Measurements from ENCODE around the gene IFT122.

IFT122 gene

GRCh38 chr3:129525341-129525968, 85.4 kb downstream of the IFT122 start:
- WGBS (ENCODE audit: extremely low coverage, insufficient coverage, low lambda C conversion rate), result no CpG with 5 or more reads among the region's 8 CpGs
- Histone ChIP-seq H2AK5ac (ENCODE audit: low read length) (no peak overlapping the region), H3K36me3 (ENCODE audit: control insufficient read depth, insufficient read depth, low read length) (no peaks in the 10 kb centered on the region), H3K23ac (ENCODE audit: low read length) (no peak overlapping the region), H3K18ac (ENCODE audit: low read length) (no peak overlapping the region), H2BK120ac (ENCODE audit: low read depth, low read length) (no peak overlapping the region), H3K4me2 (ENCODE audit: low read length) (no peak overlapping the region), H3K4me3 (ENCODE audit: low read length) (no peak overlapping the region), H4K8ac (ENCODE audit: low read depth, low read length) (no peak overlapping the region), H3K4ac (ENCODE audit: low read depth, low read length) (no peak overlapping the region), H3K4me1 (ENCODE audit: control insufficient read depth, low read depth, low read length) (peaks cover 4% of the 10 kb centered on the region), H3K79me1 (ENCODE audit: low read length) (no peaks in the 10 kb centered on the region), H3K27ac (ENCODE audit: low read depth, low read length) (no peak overlapping the region), H3K9ac (ENCODE audit: low read length) (no peak overlapping the region), H2BK5ac (ENCODE audit: low read length) (no peak overlapping the region), H4K5ac (ENCODE audit: low read length) (no peak overlapping the region), H3K56ac (ENCODE audit: low read length) (no peak overlapping the region), H3K27me3 (ENCODE audit: insufficient read depth, low read length, poor library complexity) (no peaks in the 10 kb centered on the region), H2BK15ac (replicated peaks; ENCODE audit: low read depth) (no peak overlapping the region), H3K79me2 (ENCODE audit: control insufficient read depth, insufficient read depth, low read length) (no peaks in the 10 kb centered on the region)
- no peak for DNase-seq

- Histone ChIP-seq H3K4me3 (ENCODE audit: low read length) (no peak overlapping the region), H2AK5ac (ENCODE audit: low read length) (no peak overlapping the region), H3K4ac (ENCODE audit: low read depth, low read length) (no peak overlapping the region), H3K36me3 (ENCODE audit: control insufficient read depth, insufficient read depth, low read length) (no peaks in the 10 kb centered on the region), H3K79me2 (ENCODE audit: control insufficient read depth, insufficient read depth, low read length) (no peaks in the 10 kb centered on the region), H3K4me2 (ENCODE audit: low read length) (no peak overlapping the region), H3K4me1 (ENCODE audit: control insufficient read depth, low read depth, low read length) (peaks cover 8% of the 10 kb centered on the region), H3K56ac (ENCODE audit: low read length) (peak overlapping the region; percentile 44), H3K9ac (ENCODE audit: low read length) (no peak overlapping the region), H3K79me1 (ENCODE audit: low read length) (no peaks in the 10 kb centered on the region), H2BK120ac (ENCODE audit: low read depth, low read length) (no peak overlapping the region), H3K27me3 (ENCODE audit: insufficient read depth, low read length, poor library complexity) (no peaks in the 10 kb centered on the region), H2BK5ac (ENCODE audit: low read length) (no peak overlapping the region), H3K18ac (ENCODE audit: low read length) (no peak overlapping the region), H2BK15ac (replicated peaks; ENCODE audit: low read depth) (no peak overlapping the region), H4K8ac (ENCODE audit: low read depth, low read length) (no peak overlapping the region), H4K5ac (ENCODE audit: low read length) (no peak overlapping the region), H3K23ac (ENCODE audit: low read length) (no peak overlapping the region), H3K27ac (ENCODE audit: low read depth, low read length) (no peak overlapping the region)
- no CpG with 5 or more reads among the region's 12 CpGs for WGBS (ENCODE audit: extremely low coverage, insufficient coverage, low lambda C conversion rate)
- no peak for DNase-seq
Measured at GRCh38 chr3:129526121-129526900, 86.3 kb downstream of the IFT122 start.

GRCh38 chr3:129527262-129527661, 87.2 kb downstream of the IFT122 start:
- H3K79me2 ChIP-seq (ENCODE audit: control insufficient read depth, insufficient read depth, low read length), result no peaks in the 10 kb centered on the region
- H3K18ac ChIP-seq (ENCODE audit: low read length), result no peak overlapping the region
- H2BK15ac ChIP-seq (replicated peaks; ENCODE audit: low read depth), result no peak overlapping the region
- H3K56ac ChIP-seq (ENCODE audit: low read length), result no peak overlapping the region
- H3K27me3 ChIP-seq (ENCODE audit: insufficient read depth, low read length, poor library complexity), result no peaks in the 10 kb centered on the region
- WGBS (ENCODE audit: extremely low coverage, insufficient coverage, low lambda C conversion rate), result no CpG with 5 or more reads among the region's 11 CpGs
- no peak overlapping the region for H3K4me2 ChIP-seq (ENCODE audit: low read length)
- H3K36me3 ChIP-seq (ENCODE audit: control insufficient read depth, insufficient read depth, low read length), result no peaks in the 10 kb centered on the region
- no peak overlapping the region for H3K4me3 ChIP-seq (ENCODE audit: low read length)
- no peak overlapping the region for H2BK120ac ChIP-seq (ENCODE audit: low read depth, low read length)
- H3K27ac ChIP-seq (ENCODE audit: low read depth, low read length), result no peak overlapping the region
- H4K5ac ChIP-seq (ENCODE audit: low read length), result no peak overlapping the region
- no peak overlapping the region for H3K4ac ChIP-seq (ENCODE audit: low read depth, low read length)
- H3K4me1 ChIP-seq (ENCODE audit: control insufficient read depth, low read depth, low read length), result peaks cover 8% of the 10 kb centered on the region
- no peak overlapping the region for H3K9ac ChIP-seq (ENCODE audit: low read length)
- no peak overlapping the region for H2BK5ac ChIP-seq (ENCODE audit: low read length)
- no peak overlapping the region for H2AK5ac ChIP-seq (ENCODE audit: low read length)
- no peaks in the 10 kb centered on the region for H3K79me1 ChIP-seq (ENCODE audit: low read length)
- DNase-seq, result no peak
- H4K8ac ChIP-seq (ENCODE audit: low read depth, low read length), result no peak overlapping the region
- no peak overlapping the region for H3K23ac ChIP-seq (ENCODE audit: low read length)

GRCh38 chr3:129528589-129529100, 88.6 kb downstream of the IFT122 start, which contains the start of gene RHO:
TSS of gene RHO (plus strand) at chr3:129528639. CDS start at chr3:129528734, 95 bp downstream.
- no peaks in the 10 kb centered on the region for H3K79me1 ChIP-seq (ENCODE audit: low read length)
- no CpG with 5 or more reads among the region's 18 CpGs for WGBS (ENCODE audit: extremely low coverage, insufficient coverage, low lambda C conversion rate)
- no peak within 1 kb of the TSS for H3K4me2 ChIP-seq (ENCODE audit: low read length)
- H3K4me1 ChIP-seq (ENCODE audit: control insufficient read depth, low read depth, low read length), result peaks cover 8% of the 10 kb centered on the region
- no peak within 1 kb of the TSS for H4K8ac ChIP-seq (ENCODE audit: low read depth, low read length)
- no peaks in the 10 kb centered on the region for H3K36me3 ChIP-seq (ENCODE audit: control insufficient read depth, insufficient read depth, low read length)
- H3K79me2 ChIP-seq (ENCODE audit: control insufficient read depth, insufficient read depth, low read length), result no peaks in the 10 kb centered on the region
- H3K23ac ChIP-seq (ENCODE audit: low read length), result no peak within 1 kb of the TSS
- no peak within 1 kb of the TSS for H3K9ac ChIP-seq (ENCODE audit: low read length)
- H3K56ac ChIP-seq (ENCODE audit: low read length), result no peak within 1 kb of the TSS
- no peak within 1 kb of the TSS for H3K4ac ChIP-seq (ENCODE audit: low read depth, low read length)
- H3K27ac ChIP-seq (ENCODE audit: low read depth, low read length), result no peak within 1 kb of the TSS
- H3K27me3 ChIP-seq (ENCODE audit: insufficient read depth, low read length, poor library complexity), result no peaks in the 10 kb centered on the region
- no peak within 1 kb of the TSS for H3K4me3 ChIP-seq (ENCODE audit: low read length)
- H2AK5ac ChIP-seq (ENCODE audit: low read length), result peak within 1 kb of the TSS; percentile 67
- no peak within 1 kb of the TSS for H2BK15ac ChIP-seq (replicated peaks; ENCODE audit: low read depth)
- H2BK5ac ChIP-seq (ENCODE audit: low read length), result no peak within 1 kb of the TSS
- DNase-seq, result no peak
- H2BK120ac ChIP-seq (ENCODE audit: low read depth, low read length), result no peak within 1 kb of the TSS
- H3K18ac ChIP-seq (ENCODE audit: low read length), result no peak within 1 kb of the TSS
- no peak within 1 kb of the TSS for H4K5ac ChIP-seq (ENCODE audit: low read length)

- Histone ChIP-seq H3K27ac (ENCODE audit: low read depth, low read length) (no peak overlapping the region), H3K4me2 (ENCODE audit: low read length) (no peak overlapping the region), H3K27me3 (ENCODE audit: insufficient read depth, low read length, poor library complexity) (no peaks in the 10 kb centered on the region), H3K79me2 (ENCODE audit: control insufficient read depth, insufficient read depth, low read length) (no peaks in the 10 kb centered on the region), H3K9ac (ENCODE audit: low read length) (no peak overlapping the region), H4K5ac (ENCODE audit: low read length) (no peak overlapping the region), H3K36me3 (ENCODE audit: control insufficient read depth, insufficient read depth, low read length) (no peaks in the 10 kb centered on the region), H3K56ac (ENCODE audit: low read length) (peak overlapping the region; percentile 49), H3K79me1 (ENCODE audit: low read length) (no peaks in the 10 kb centered on the region), H3K4me3 (ENCODE audit: low read length) (no peak overlapping the region), H4K8ac (ENCODE audit: low read depth, low read length) (no peak overlapping the region), H2AK5ac (ENCODE audit: low read length) (no peak overlapping the region), H2BK15ac (replicated peaks; ENCODE audit: low read depth) (no peak overlapping the region), H2BK120ac (ENCODE audit: low read depth, low read length) (no peak overlapping the region), H3K18ac (ENCODE audit: low read length) (no peak overlapping the region), H2BK5ac (ENCODE audit: low read length) (no peak overlapping the region), H3K23ac (ENCODE audit: low read length) (no peak overlapping the region), H3K4me1 (ENCODE audit: control insufficient read depth, low read depth, low read length) (peaks cover 14% of the 10 kb centered on the region), H3K4ac (ENCODE audit: low read depth, low read length) (no peak overlapping the region)
- WGBS (ENCODE audit: extremely low coverage, insufficient coverage, low lambda C conversion rate), result no CpG with 5 or more reads among the region's 12 CpGs
- no peak for DNase-seq
Measured at GRCh38 chr3:129529436-129530210, 89.6 kb downstream of the IFT122 start.

All from mesendoderm (in vitro differentiated cells).